HT1080 (cell line): ENCODE results near the gene ARHGAP32. TPM values are rescaled to one million over a fixed set of nuclear protein-coding genes. Genes with fewer than 3 reads are reported as not detected.
A peak's percentile ranks its signal among the peaks of the same experiment; 100 is the strongest.
"Not testable (repeated sequence)": the region's sequence is repeated elsewhere in the genome, so short reads cannot be mapped to it uniquely, and the experiment has no call there.

Experiments used
- DNase-seq: peaks from one replicate; pipeline ENCODE4 v3.0.0-alpha.2; 2015; ENCODE audit warnings: low read depth
- total RNA-seq: library from RNA; depleted of rRNA; stranded (reverse); fragments of >200 nt; shearing (Covaris generic); gene quantifications from 2 replicates; pipeline ENCODE4 v1.2.3, GENCODE V29; 2014

Gene ARHGAP32
- total RNA-seq, 1 experiment from 2014 or later = 9.6 TPM

GRCh38 chr11:129034001-129034400 lies 158.1 kb downstream of the ARHGAP32 start:
- no peak for DNase-seq

GRCh38 chr11:129023968-129024676 lies 168.0 kb downstream of the ARHGAP32 start:
- no peak for DNase-seq

GRCh38 chr11:129021295-129021694 lies 170.8 kb downstream of the ARHGAP32 start:
- DNase-seq = no peak

- no peak for DNase-seq
Measured at GRCh38 chr11:129018991-129019390, 173.1 kb downstream of the ARHGAP32 start.

- no peak for DNase-seq
Measured at GRCh38 chr11:129018126-129018525, 174.0 kb downstream of the ARHGAP32 start.

DNA sequence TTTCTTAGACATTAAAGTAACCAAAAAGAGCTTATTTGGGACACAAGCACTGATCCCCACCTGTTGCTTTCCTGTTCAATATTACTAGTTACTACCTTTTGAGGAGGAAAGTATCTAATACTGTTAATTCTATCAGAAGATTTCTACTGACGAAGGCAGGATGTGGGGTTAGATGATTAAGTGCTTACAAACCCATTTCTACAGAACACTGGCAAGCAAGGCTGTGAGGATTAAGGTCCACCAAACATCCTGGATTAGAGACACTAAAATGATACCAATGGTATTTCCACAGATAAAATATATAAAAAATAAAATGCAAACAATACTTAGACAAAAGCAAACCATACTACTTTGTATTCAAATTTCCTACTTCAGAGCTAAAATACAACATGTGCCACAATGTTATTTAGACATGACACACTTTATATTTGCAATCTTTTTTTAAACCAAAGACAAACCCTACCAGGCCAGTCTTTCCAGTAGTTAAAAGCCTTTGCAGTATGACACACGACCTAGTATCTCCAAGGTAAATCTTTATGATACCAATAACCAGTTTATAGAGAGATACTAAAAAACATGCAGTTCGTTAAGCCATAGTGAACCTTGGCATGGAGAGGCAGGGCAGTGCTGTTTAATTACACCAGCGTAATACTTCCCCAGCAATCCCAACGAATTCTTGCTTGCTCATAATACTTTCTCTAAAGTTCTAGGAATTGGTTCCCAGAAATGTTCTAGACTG lies 178.2 kb downstream of the ARHGAP32 start:
- DNase-seq = peak; percentile 31

- DNase-seq = no peak
Measured at GRCh38 chr11:129012880-129013279, 179.2 kb downstream of the ARHGAP32 start.

GRCh38 chr11:129006161-129006560 lies 186.0 kb downstream of the ARHGAP32 start:
- no peak for DNase-seq

GRCh38 chr11:128999165-128999564 lies 193.0 kb downstream of the ARHGAP32 start:
- not testable (repeated sequence) for DNase-seq

- DNase-seq = no peak
Measured at GRCh38 chr11:128988242-128988970, 203.7 kb downstream of the ARHGAP32 start.

DNA sequence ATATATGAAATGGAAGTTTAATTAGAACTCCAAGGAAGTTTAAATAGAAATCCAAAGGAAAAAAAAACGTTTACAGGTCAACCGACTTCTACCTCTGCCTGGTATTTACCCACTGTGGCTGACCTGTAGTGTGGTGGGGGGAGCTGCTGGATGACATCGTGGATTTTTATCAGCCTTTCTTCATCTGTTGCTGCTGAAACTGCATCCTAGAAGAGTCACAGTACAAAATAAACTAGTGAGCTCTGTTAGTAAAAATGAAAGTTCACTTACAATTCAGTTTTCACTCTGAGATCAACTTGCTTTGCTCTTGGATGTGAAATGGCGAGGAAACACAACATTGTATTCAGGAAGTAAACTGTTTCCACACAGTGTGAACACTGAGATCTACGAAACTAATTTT lies 206.2 kb downstream of the ARHGAP32 start:
- DNase-seq = no peak

DNA sequence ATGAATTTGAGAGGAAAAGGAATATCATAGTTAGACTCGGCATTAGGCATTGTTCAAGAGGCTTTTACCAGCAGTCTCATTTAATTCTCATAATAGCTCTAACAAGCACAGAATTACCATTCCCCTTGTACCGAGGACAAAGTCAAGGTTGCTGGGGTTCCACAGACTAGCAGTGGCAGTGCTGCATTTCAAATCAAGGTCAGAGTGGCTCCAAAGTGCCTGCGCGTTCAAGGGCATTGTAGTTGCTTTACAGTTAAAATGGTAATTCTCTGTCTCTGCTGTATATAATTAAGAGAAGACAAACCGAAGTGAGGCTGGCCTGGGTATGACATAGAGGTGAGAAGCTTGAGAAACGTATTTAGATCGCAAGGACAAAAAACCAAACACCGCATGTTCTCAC lies 209.1 kb downstream of the ARHGAP32 start:
- no peak for DNase-seq

- peak; percentile 68 for DNase-seq
Measured at GRCh38 chr11:128981254-128981653, 210.9 kb downstream of the ARHGAP32 start.

DNA sequence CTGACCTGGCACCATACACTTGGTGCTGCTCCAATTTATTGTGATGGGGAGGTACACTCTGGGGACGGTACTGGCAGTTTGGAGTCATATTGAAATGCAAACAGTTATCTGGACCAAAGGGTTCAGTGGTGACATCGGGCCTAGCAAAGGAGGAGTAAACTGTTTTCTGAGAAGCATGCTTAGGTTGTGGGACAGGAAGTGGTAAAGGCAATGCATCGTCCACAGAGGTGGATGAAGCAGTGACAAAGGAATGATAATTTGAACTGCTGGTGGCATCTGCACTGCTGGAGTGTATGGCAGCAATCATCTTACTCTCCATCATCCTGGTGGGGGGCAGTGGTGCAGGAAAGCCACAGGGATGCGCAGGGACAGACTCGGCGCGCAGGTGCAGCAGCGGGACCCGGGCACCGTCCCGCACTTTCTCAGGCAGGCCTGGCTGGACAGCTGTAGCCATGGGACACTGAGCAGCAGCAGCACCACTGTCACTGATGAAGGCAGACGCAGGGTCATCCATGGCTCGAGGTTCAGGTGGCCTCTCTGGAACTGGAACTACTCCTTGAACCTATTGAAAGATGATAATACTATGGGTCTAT lies 221.4 kb downstream of the ARHGAP32 start:
- no peak for DNase-seq

- no peak for DNase-seq
Measured at GRCh38 chr11:128968916-128969315, 223.2 kb downstream of the ARHGAP32 start.

DNA sequence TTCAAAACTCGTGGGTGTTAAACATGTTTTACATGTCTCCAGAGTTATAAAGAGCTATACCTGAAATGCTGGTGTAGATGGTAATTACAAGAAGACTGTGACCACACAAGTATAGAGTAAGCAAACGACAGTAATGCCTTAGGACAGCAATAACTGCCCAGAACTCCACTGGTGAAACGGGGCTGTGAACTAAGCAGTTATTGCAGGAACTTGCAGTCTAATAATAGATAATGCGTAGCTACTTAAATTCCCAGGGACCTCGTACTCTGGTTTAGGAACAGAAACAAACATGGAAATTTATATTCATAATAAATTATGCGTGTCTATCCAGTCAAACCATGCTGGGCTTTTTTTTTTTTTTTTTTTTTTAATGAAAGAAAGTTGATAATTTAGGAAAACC lies 224.5 kb downstream of the ARHGAP32 start:
- no peak for DNase-seq

DNA sequence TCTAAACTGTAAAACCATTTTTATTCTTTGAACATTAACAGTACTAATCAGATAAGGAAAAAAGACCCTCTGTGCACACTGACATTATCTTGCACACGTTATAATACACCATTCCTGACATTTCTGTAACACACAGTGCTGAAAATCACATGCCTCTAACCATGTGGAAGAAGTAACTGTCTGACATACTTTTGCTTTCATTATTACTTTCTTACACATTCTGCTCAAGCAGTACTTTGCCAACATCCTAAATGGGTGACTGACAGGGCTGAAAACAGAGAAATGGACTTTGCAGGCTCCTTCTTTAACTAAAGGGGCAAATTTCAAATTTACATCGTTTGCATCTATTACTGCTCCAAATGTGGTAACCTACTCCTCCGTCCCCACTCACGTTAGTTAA lies 226.6 kb downstream of the ARHGAP32 start:
- DNase-seq = no peak

- DNase-seq = no peak
Measured at GRCh38 chr11:128964463-128964930, 227.6 kb downstream of the ARHGAP32 start.

DNA sequence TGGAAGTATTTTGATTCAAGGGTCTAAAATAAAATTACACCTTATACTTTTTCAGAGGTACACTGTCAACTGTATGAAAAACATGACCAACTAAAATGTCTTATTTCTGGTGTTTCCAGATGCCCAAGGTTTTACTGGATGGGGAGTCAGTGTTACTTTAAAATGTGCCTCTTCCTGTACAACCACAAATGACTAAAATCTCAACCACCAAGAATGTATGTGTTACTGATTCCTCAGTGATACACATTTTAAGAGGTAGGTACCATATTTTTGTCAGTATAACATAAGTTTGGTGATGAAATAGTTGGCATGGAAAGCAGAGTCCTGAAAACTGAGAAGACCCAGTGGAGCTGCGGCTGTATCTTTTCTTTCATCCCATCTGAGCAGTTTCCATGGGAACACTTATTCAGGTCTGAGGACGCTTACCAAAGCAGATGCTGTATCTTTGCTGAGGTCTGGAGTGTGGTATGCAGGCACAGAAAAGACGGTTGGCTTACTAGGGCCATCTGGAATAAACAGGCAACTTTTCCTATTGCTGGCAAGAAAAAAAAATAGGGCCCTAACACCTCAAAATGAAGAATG lies 228.3 kb downstream of the ARHGAP32 start:
- DNase-seq = no peak

DNA sequence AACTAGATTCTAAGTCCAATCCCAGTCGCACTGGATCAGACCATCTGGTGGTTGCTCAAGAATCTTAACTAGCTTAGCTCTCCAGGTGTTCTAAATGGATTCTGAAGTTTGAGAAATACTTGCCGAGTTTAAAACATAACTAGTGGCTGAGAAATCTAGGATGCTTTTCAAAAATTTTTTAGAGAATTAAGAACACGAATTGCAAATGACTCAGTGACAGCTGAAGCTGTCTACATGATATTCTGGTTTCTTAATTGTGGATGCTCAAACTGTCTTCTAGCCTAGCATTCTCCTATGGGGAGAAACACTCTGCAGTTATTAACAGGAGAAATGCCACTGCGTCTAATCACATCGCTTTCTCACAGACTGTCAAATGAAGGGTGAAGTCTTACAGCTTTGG lies 229.2 kb downstream of the ARHGAP32 start:
- no peak for DNase-seq

DNA sequence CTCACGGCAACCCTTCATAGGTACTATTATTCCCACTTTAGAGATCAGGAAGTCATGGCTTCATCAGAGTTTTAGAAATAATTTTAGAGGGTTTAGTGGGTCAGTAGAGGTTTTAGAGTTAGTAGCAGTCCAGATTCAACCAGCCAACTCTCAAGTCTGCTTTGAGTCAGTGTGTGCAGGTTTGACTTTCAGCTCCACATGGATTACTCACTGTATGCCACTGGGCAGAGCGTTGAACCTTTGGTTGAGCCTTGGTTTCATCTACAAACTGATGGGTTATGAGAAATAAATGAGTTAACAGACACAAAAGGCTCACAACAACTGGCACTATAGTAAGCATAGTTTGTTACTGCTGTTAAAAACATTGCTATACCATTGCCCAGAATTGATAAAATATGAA lies 230.5 kb downstream of the ARHGAP32 start:
- no peak for DNase-seq

- DNase-seq = no peak
Measured at GRCh38 chr11:128957202-128957482, 235.0 kb downstream of the ARHGAP32 start.
